Liver (tissue), 9 donors: ENCODE data around the gene HAND1. TPM values are rescaled to one million over a fixed set of nuclear protein-coding genes. Genes with fewer than 3 reads are reported as not detected.

Experiments used
- DNase-seq: peaks from one replicate; pipeline ENCODE4 v3.0.0-alpha.2; 2017; ENCODE audit warnings: low spot score
- H3K27ac ChIP-seq, 2 donors: one replicate each; pipeline ENCODE4 v1.7.0; 2013; ENCODE audit warnings: inconsistent platforms in 2 of 2, low read length in 2 of 2, control low read depth in 1 of 2, low read depth in 1 of 2, mild to moderate bottlenecking in 1 of 2
- H3K27me3 ChIP-seq, 4 donors: one replicate each; pipeline versions ENCODE4 v1.6.1 to v1.7.0; 2013; ENCODE audit warnings: low read length in 3 of 4, inconsistent platforms in 1 of 4, mild to moderate bottlenecking in 1 of 4, moderate library complexity in 1 of 4; ENCODE audit not compliant: control insufficient read depth in 4 of 4, insufficient read depth in 4 of 4
- H3K36me3 ChIP-seq, 4 donors: one replicate each; pipeline versions ENCODE4 v1.6.1 to v1.7.0; 2013; ENCODE audit warnings: low read length in 3 of 4, mild to moderate bottlenecking in 3 of 4, low read depth in 1 of 4, moderate library complexity in 1 of 4; ENCODE audit not compliant: control insufficient read depth in 4 of 4, insufficient read depth in 3 of 4
- H3K4me1 ChIP-seq, 4 donors: one replicate each; pipeline versions ENCODE4 v1.6.1 to v1.7.0; 2013; ENCODE audit warnings: low read length in 3 of 4, mild to moderate bottlenecking in 3 of 4, moderate library complexity in 1 of 4; ENCODE audit not compliant: control insufficient read depth in 4 of 4, insufficient read depth in 4 of 4
- H3K4me3 ChIP-seq, 3 donors: one replicate each; pipeline versions ENCODE4 v1.6.1 to v1.7.0; 2013; ENCODE audit warnings: low read length in 3 of 3, control low read depth in 1 of 3, low read depth in 1 of 3, mild to moderate bottlenecking in 1 of 3
- H3K9ac ChIP-seq, 2 donors: one replicate each; pipeline ENCODE4 v1.7.0; 2013; ENCODE audit warnings: low read length in 2 of 2, mild to moderate bottlenecking in 2 of 2, moderate library complexity in 2 of 2, control low read depth in 1 of 2, low read depth in 1 of 2
- H3K9me3 ChIP-seq, 4 donors: one replicate each; pipeline versions ENCODE4 v1.6.1 to v1.7.0; 2013; ENCODE audit warnings: low read length in 3 of 4; ENCODE audit not compliant: control insufficient read depth in 4 of 4
- EGR1 ChIP-seq, 2 donors: IDR thresholded peaks; 2 replicates each; pipeline ENCODE4 v1.6.1; 2016 to 2018; ENCODE audit warnings: antibody characterized with exemption in 2 of 2, low read depth in 2 of 2
- FOXA1 ChIP-seq: IDR thresholded peaks from 2 replicates; pipeline ENCODE4 v1.6.1; 2016; ENCODE audit warnings: antibody characterized with exemption
- FOXA2 ChIP-seq: IDR thresholded peaks from 2 replicates; pipeline ENCODE4 v1.6.1; 2016; ENCODE audit warnings: antibody characterized with exemption
- GABPA ChIP-seq, 2 donors: IDR thresholded peaks in 1 of 2; conservative IDR thresholded peaks in 1 of 2; 2 replicates each; pipeline ENCODE4 v1.6.1; 2016; ENCODE audit warnings: antibody characterized with exemption in 2 of 2, mild to moderate bottlenecking in 1 of 2, moderate library complexity in 1 of 2
- HNF4A ChIP-seq, 2 donors: conservative IDR thresholded peaks; 2 replicates each; pipeline ENCODE4 v1.6.1; 2016; ENCODE audit warnings: antibody characterized with exemption in 2 of 2, mild to moderate bottlenecking in 2 of 2
- HNF4G ChIP-seq: IDR thresholded peaks from 2 replicates; pipeline ENCODE4 v1.6.1; 2016; ENCODE audit warnings: antibody characterized with exemption
- JUND ChIP-seq, 2 donors: IDR thresholded peaks; 2 replicates each; pipeline ENCODE4 v1.6.1; 2016; ENCODE audit warnings: antibody characterized with exemption in 2 of 2
- NR2F2 ChIP-seq: IDR thresholded peaks from 2 replicates; pipeline ENCODE4 v1.6.1; 2016; ENCODE audit warnings: antibody characterized with exemption
- RAD21 ChIP-seq, 2 donors: IDR thresholded peaks; 2 replicates each; pipeline ENCODE4 v1.6.1; 2016; ENCODE audit warnings: antibody characterized with exemption in 2 of 2, mild to moderate bottlenecking in 2 of 2
- REST ChIP-seq: IDR thresholded peaks from 2 replicates; pipeline ENCODE4 v1.6.1; 2016; ENCODE audit warnings: antibody characterized with exemption, mild to moderate bottlenecking
- RXRA ChIP-seq, 2 donors: IDR thresholded peaks; 2 replicates each; pipeline ENCODE4 v1.6.1; 2017 to 2018; ENCODE audit warnings: antibody characterized with exemption in 2 of 2, mild to moderate bottlenecking in 1 of 2
- SP1 ChIP-seq: IDR thresholded peaks from 2 replicates; pipeline ENCODE4 v1.6.1; 2018; ENCODE audit warnings: antibody characterized with exemption, mild to moderate bottlenecking
- TAF1 ChIP-seq: conservative IDR thresholded peaks from 2 replicates; pipeline ENCODE4 v1.6.1; 2016; ENCODE audit warnings: antibody characterized with exemption, mild to moderate bottlenecking
- YY1 ChIP-seq: IDR thresholded peaks from 2 replicates; pipeline ENCODE4 v1.6.1; 2016; ENCODE audit warnings: antibody characterized with exemption, mild to moderate bottlenecking
- ZBTB33 ChIP-seq: IDR thresholded peaks from 2 replicates; pipeline ENCODE4 v1.6.1; 2016; ENCODE audit warnings: antibody characterized with exemption
- WGBS: extraction: QIAGEN DNeasy Blood & Tissue Kit; methylation state at CpG from one replicate; pipeline ENCODE4 v1.1.7; 2013; 5-methylcytosine and 5-hydroxymethylcytosine counted together
- polyA plus RNA-seq, 2 donors: library from polyadenylated mRNA; stranded (reverse) in 1 of 2; unstranded in 1 of 2; fragments of 200-250 nt in 1 of 2; fragments of >200 nt in 1 of 2; fragmentation: Nextera tagmentation in 1 of 2; extraction: Ambion mirVana in 1 of 2; gene quantifications; one replicate each; pipeline versions ENCODE4 v1.2.1 to v1.2.3, GENCODE V29; 2013 to 2015
- total RNA-seq, 2 donors: library from RNA; depleted of rRNA; stranded (reverse); fragments of >200 nt; gene quantifications; one replicate each; pipeline ENCODE4 v1.2.3, GENCODE V29; 2014
- TF ChIP-seq, protein P1 (sequence below): IDR thresholded peaks from 2 replicates; pipeline ENCODE4 v1.6.1; 2016; ENCODE audit warnings: antibody characterized with exemption
- TF ChIP-seq, protein P2 (sequence below): fragments of 150-350 bp; IDR thresholded peaks from 2 replicates; pipeline ENCODE4 v1.5.1; 2017; ENCODE audit warnings: improper control_type of control experiment, low read depth, low read length; ENCODE audit not compliant: missing input control
- TF ChIP-seq, protein P3 (sequence below): IDR thresholded peaks from 2 replicates; pipeline ENCODE4 v1.6.1; 2016; ENCODE audit warnings: antibody characterized with exemption
- donor health status: healthy.
- donor health status: healthy.
- donor health status: healthy.
- donor health status: healthy.
- donor health status: healthy.

The HAND1 gene
- total and polyA plus RNA-seq, 4 donors, result not detected

- Histone ChIP-seq H3K4me1 (peaks cover 13 to 34% (median 21%) of the 10 kb centered on the region in 4 donors), H3K4me3 (no peak overlapping the region), H3K27me3 (peaks cover 3 to 36% (median 19%) of the 10 kb centered on the region in 4 donors), H3K9ac (no peak overlapping the region), H3K9me3 (no peaks in the 10 kb centered on the region), H3K27ac (no peak overlapping the region), H3K36me3 (no peaks in the 10 kb centered on the region)
- TF ChIP-seq HNF4G (no peak), ZBTB33 (no peak), HNF4A (conservative IDR thresholded peaks at IDR 0.05) (no peak), EGR1 (IDR thresholded peaks at IDR 0.05; ENCODE audit: low read depth in 2 of 2) (no peak), NR2F2 (no peak), RAD21 (IDR thresholded peaks at IDR 0.05) (no peak), FOXA1 (no peak), FOXA2 (no peak), JUND (IDR thresholded peaks at IDR 0.05) (no peak), SP1 (no peak), TAF1 (no peak), RXRA (IDR thresholded peaks at IDR 0.05) (no peak), REST (no peak), YY1 (no peak), GABPA (IDR thresholded peaks at IDR 0.05 in 1 of 2, conservative IDR thresholded peaks at IDR 0.05 in 1 of 2) (no peak)
- TF ChIP-seq, protein P1, sequence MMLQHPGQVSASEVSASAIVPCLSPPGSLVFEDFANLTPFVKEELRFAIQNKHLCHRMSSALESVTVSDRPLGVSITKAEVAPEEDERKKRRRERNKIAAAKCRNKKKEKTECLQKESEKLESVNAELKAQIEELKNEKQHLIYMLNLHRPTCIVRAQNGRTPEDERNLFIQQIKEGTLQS, result no peak
- TF ChIP-seq, protein P2, sequence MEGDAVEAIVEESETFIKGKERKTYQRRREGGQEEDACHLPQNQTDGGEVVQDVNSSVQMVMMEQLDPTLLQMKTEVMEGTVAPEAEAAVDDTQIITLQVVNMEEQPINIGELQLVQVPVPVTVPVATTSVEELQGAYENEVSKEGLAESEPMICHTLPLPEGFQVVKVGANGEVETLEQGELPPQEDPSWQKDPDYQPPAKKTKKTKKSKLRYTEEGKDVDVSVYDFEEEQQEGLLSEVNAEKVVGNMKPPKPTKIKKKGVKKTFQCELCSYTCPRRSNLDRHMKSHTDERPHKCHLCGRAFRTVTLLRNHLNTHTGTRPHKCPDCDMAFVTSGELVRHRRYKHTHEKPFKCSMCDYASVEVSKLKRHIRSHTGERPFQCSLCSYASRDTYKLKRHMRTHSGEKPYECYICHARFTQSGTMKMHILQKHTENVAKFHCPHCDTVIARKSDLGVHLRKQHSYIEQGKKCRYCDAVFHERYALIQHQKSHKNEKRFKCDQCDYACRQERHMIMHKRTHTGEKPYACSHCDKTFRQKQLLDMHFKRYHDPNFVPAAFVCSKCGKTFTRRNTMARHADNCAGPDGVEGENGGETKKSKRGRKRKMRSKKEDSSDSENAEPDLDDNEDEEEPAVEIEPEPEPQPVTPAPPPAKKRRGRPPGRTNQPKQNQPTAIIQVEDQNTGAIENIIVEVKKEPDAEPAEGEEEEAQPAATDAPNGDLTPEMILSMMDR, result no peak
- TF ChIP-seq, protein P3, sequence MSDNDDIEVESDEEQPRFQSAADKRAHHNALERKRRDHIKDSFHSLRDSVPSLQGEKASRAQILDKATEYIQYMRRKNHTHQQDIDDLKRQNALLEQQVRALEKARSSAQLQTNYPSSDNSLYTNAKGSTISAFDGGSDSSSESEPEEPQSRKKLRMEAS, result no peak
- 10% methylated on average over 40 of the region's 40 CpGs for WGBS
- DNase-seq, result no peak
Observed at GRCh38 chr5:154473581-154474283, 4.3 kb downstream of the HAND1 start.
